HG03045 (cell line): ENCODE measurements around the gene RFNG.
A peak's percentile ranks its signal among the peaks of the same experiment; 100 is the strongest.
"Not testable (repeated sequence)": the region's sequence is repeated elsewhere in the genome, so short reads cannot be mapped to it uniquely, and the experiment has no call there.

Source experiments
- ATAC-seq: cut with Tn5 transposase; IDR thresholded peaks from one replicate; pipeline ENCODE4 v1.9.1; 2021; ENCODE audit warnings: mild to moderate bottlenecking, moderate library complexity; ENCODE audit not compliant: unreplicated experiment

RFNG gene

DNA sequence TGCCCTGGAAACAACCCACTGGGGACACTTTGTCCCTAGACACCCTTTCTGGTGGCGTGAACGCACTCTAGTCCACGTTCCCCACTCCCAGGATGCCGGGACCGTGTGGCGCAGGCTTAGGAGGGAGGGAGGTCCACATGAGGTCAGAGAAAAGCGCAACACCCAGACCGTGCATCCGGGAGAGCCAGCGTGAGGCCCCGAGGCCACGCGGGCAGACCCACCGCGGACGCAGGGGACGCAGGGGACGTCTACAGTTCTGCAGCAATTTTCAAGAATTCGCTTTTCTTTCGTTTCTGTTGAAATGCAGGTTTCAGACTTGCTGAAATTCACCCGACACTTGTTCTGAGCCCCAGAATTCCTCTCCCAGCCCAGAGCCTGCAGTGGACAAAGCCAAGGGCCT, 4.7 kb downstream of the RFNG start:
- ATAC-seq: no peak

DNA sequence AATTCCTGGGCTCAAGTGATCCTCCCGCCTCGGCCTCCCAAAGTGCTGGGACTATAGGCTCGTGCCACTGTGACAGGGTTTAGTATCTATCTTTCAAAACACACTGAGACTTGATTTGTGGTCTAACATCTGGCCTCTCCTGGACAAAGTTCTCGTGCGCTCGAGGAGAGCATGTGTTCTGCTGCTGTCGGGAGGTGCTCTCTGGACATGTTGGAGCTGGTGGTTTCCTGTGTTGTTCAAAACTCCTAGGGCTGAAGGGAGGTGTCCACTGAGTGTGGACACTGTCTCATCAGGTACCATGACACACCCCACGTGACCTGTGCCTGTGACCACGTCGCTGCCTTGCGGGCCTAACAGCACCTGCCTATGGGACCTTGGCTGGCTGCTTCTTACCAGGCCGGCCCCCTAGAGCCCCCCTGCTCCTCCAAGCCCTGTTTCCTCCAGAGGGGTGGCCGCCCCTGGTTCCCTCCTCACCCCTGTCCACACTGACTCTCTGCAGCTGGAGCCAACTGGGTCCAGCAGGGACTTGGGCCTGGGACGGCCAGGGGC, 5.6 kb downstream of the RFNG start:
- ATAC-seq: no peak

- no peak for ATAC-seq
These were observed 8.1 kb downstream of the RFNG start for GRCh38 chr17:82043507-82043906.

- ATAC-seq: no peak
These were observed 9.0 kb downstream of the RFNG start for GRCh38 chr17:82042649-82043048.

- ATAC-seq: no peak
These were observed 10.3 kb downstream of the RFNG start for GRCh38 chr17:82041144-82041814.

- ATAC-seq: no peak
These were observed 11.8 kb downstream of the RFNG start for GRCh38 chr17:82039695-82040299.

DNA sequence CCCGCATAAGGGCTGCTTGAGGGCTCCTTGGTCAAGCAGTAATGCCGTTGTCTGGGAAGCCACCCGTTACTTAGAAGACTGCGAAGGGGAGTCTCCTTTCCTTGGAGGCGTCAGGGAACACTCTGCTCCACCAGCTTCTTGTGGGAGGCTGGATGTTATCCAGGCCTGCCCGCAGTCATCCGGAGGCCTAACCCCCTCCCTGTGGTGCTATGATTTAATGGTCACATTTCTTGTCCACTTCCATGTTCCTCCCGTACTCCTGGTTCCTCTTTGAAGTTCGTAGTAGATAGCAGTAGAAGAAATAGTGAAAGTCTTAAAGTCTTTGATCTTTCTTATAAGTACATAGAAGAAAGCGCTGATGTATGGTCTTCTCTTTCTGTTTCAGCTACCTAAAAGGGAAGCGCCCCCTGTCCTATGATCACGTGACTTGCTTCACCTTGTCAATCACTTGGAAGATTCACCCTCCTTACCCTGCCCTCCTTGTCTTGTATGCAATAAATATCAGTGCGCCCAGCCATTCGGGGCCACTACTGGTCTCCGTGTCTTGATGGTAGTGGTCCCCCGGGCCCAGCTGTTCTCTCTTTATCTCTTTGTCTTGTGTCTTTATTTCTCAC, 12.7 kb downstream of the RFNG start:
- ATAC-seq: not testable (repeated sequence)

GRCh38 chr17:82037889-82038195, 13.8 kb downstream of the RFNG start:
- ATAC-seq: no peak

GRCh38 chr17:82037092-82037888, 14.3 kb downstream of the RFNG start, which contains the start of gene DCXR:
Gene DCXR, minus strand, starts transcription at chr17:82037697. Its CDS starts 15 bp downstream, at chr17:82037682.
- ATAC-seq: peak; percentile 89

GRCh38 chr17:82036634-82037091, 14.9 kb downstream of the RFNG start:
- ATAC-seq: no peak

- ATAC-seq: no peak
These were observed 15.5 kb downstream of the RFNG start for GRCh38 chr17:82035956-82036633.

- ATAC-seq: no peak
These were observed 16.1 kb downstream of the RFNG start for GRCh38 chr17:82035488-82035887.

DNA sequence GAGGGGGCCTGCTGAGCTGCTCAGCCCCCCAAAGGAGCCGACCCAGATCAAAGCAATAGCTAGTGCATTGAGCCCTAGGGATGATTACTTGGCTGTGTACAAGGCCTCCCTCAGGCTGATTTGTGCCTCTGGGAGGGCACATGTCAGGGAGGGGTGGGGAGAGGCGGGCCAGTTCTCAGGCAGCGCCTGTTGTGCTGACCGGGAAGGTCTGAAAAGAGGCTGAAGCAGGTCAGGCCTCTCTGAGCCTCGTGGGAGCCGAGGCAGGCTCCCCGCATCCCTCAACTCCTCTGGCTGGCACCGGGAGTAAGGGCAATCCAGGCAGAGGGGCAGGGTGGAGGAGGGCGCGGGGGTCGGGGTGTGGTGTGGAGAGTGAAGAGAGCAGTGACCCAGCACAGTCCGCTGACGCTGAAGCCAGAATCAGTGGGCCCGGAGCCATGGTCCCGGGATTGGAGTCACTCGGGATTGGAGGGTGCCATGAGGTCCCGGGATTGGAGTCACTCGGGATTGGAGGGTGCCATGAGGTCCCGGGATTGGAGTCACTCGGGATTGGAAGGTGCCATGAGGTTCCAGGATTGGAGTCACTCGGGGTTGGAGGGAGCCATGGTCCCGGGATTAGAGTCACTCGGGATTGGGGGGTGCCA, 17.1 kb downstream of the RFNG start:
- no peak for ATAC-seq

DNA sequence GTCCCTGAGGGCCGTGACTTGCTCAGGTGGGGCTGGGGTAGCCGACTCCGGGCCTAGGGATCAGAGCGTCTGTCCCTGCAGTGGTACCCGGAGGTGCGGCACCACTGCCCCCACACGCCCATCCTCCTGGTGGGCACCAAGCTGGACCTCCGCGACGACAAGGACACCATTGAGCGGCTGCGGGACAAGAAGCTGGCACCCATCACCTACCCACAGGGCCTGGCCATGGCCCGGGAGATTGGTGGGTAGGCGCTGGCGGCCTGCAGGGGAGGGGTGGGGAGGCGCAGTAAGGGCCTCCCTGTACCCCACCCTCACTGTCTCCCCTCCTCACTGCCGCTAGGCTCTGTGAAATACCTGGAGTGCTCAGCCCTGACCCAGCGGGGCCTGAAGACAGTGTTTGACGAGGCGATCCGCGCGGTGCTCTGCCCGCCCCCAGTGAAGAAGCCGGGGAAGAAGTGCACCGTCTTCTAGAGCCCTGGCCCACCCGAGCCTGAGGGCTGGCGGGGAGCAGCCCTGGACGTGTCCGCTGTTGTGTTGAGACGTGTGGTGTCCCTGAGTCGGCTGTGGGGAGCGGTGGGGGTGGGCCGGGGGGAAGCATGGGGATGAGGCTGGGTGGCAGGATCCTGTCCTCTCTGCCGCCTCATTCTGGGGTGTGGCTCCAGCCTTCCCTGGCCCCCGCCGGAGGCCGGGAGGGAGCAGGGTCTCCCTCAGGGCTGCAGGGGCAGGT, 18.1 kb downstream of the RFNG start:
- ATAC-seq: no peak

- no peak for ATAC-seq
These were observed 19.6 kb downstream of the RFNG start for GRCh38 chr17:82031885-82032627.

DNA sequence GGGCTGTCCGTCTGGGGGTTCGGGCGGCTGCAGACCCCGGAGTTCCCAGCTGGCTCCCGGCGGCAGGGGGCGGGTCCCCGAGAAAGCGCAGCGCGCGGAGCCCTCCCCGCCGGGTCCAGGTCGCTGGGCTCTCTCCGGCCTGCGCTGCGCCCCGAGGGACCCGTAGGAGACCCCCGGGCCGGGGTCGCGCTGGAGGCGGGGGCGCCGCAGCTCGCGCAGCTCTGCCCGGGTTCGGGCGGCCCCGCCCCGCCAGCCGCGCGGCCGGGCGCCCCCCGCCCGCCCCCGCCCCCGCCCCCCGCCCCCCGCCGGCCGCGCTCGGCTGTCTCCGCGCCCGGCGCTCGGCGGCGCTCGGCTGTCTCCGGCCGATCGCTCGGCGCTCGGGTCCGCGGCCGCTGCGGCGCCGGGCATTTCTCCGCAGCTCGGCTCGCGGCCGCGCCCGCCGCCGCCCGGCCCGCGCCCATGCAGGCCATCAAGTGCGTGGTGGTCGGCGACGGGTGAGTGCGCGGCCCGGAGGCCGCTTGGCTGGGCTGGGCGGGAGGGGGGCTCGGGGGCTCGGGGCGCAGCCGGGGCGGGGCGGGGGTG, 20.2 kb downstream of the RFNG start, which contains the start of gene RAC3:
TSS of gene RAC3 (plus strand) at position 376 of the 582 bp plus-strand sequence. CDS start at position 460, 84 bp downstream.
- no peak for ATAC-seq

GRCh38 chr17:82030470-82031302, 20.9 kb downstream of the RFNG start:
- no peak for ATAC-seq
